CD4-positive, alpha-beta T cell (primary cell): ENCODE results near the gene AGBL1. TPM values are rescaled to one million over a fixed set of nuclear protein-coding genes. Genes with fewer than 3 reads are reported as not detected.

Experiments used
- ATAC-seq: fragments of 200-7000 bp; cut with Tn5 transposase; one replicate; pipeline ENCODE4 v1.10.0; 2022; ENCODE audit warnings: mild to moderate bottlenecking; ENCODE audit not compliant: poor library complexity
- CTCF ChIA-PET: fragments of 350-600 bp; sonication (Branson Sonifier 250); formaldehyde crosslinking; loops from one replicate; lab custom pipeline; 2021; ENCODE audit warnings: antibody characterized with exemption, inconsistent platforms; lab: Charles Lee
- POLR2A ChIA-PET: fragments of 350-600 bp; sonication (Branson Sonifier 250); formaldehyde crosslinking; loops from one replicate; lab custom pipeline; 2021; ENCODE audit warnings: antibody characterized with exemption, inconsistent platforms; lab: Charles Lee
- DNase-seq, 14 experiments: peaks; one replicate each; pipeline ENCODE4 v3.0.0-alpha.2; 2013 to 2020; ENCODE audit warnings: mixed read lengths in 2 of 14
- H3K27ac ChIP-seq, 2 donors: one replicate each; pipeline versions ENCODE4 v1.5.1 to v1.7.0; 2013; ENCODE audit warnings: low read length in 2 of 2, low read depth in 1 of 2, mild to moderate bottlenecking in 1 of 2
- H3K27me3 ChIP-seq, 2 experiments: 1 replicate in 1 of 2; 2 replicates in 1 of 2; pipeline versions ENCODE4 v1.6.1 to v1.7.0; 2013; ENCODE audit warnings: low read length in 2 of 2, control low read depth in 1 of 2, mild to moderate bottlenecking in 1 of 2, moderate library complexity in 1 of 2; ENCODE audit not compliant: insufficient read depth in 2 of 2, control insufficient read depth in 1 of 2
- H3K36me3 ChIP-seq: one replicate; pipeline ENCODE4 v1.6.1; 2013; ENCODE audit warnings: low read length, control low read depth; ENCODE audit not compliant: insufficient read depth
- H3K4me1 ChIP-seq: one replicate; pipeline ENCODE4 v1.6.1; 2013; ENCODE audit warnings: low read length, control low read depth; ENCODE audit not compliant: insufficient read depth
- H3K4me3 ChIP-seq: one replicate; pipeline ENCODE4 v1.5.1; 2013; ENCODE audit warnings: mild to moderate bottlenecking, low read length, moderate library complexity
- H3K9me3 ChIP-seq, 2 experiments: 1 replicate in 1 of 2; 2 replicates in 1 of 2; pipeline versions ENCODE4 v1.6.1 to v1.7.0; 2013; ENCODE audit warnings: low read length in 2 of 2, mild to moderate bottlenecking in 2 of 2, control low read depth in 1 of 2, moderate library complexity in 1 of 2; ENCODE audit not compliant: control insufficient read depth in 1 of 2, insufficient read depth in 1 of 2
- H3K27ac Mint-ChIP-seq: one replicate; pipeline ENCODE4 v1.8.0; 2020; ENCODE audit warnings: mixed read lengths
- H3K27me3 Mint-ChIP-seq: one replicate; pipeline ENCODE4 v1.8.0; 2021; ENCODE audit warnings: mixed read lengths
- H3K36me3 Mint-ChIP-seq: one replicate; pipeline ENCODE4 v1.8.0; 2021; ENCODE audit warnings: low read depth, mixed read lengths
- H3K4me1 Mint-ChIP-seq: one replicate; pipeline ENCODE4 v1.8.0; 2021; ENCODE audit warnings: low read depth, mixed read lengths
- H3K4me3 Mint-ChIP-seq: one replicate; pipeline ENCODE4 v1.8.0; 2020; ENCODE audit warnings: mild to moderate bottlenecking, mixed read lengths
- H3K9me3 Mint-ChIP-seq: one replicate; pipeline ENCODE4 v1.8.0; 2020; ENCODE audit warnings: mixed read lengths
- intact Hi-C, 2 experiments: fragments of 100-400 bp; cut with DNase I in 1 of 2; cut with micrococcal nuclease in 1 of 2; formaldehyde crosslinking; loops; one replicate each; pipeline versions ENCODE4 v1.15.1 to v1.9.0; 2023 to 2025; cut with DNase I, micrococcal nuclease
- total RNA-seq, 174 experiments: library from RNA in 2 of 174; stranded (reverse) in 2 of 174; gene quantifications; one replicate each; pipeline ENCODE4 v1.2.3 and lab custom pipeline; 2021 to 2026
- TF ChIP-seq, protein P1 (sequence below): fragments of 200-600 bp; IDR thresholded peaks from one replicate; pipeline ENCODE4 v1.8.0; 2022; ENCODE audit warnings: antibody characterized with exemption, mild to moderate bottlenecking

The AGBL1 gene
- total RNA-seq, 2 experiments from 2014 or later: not detected

DNA sequence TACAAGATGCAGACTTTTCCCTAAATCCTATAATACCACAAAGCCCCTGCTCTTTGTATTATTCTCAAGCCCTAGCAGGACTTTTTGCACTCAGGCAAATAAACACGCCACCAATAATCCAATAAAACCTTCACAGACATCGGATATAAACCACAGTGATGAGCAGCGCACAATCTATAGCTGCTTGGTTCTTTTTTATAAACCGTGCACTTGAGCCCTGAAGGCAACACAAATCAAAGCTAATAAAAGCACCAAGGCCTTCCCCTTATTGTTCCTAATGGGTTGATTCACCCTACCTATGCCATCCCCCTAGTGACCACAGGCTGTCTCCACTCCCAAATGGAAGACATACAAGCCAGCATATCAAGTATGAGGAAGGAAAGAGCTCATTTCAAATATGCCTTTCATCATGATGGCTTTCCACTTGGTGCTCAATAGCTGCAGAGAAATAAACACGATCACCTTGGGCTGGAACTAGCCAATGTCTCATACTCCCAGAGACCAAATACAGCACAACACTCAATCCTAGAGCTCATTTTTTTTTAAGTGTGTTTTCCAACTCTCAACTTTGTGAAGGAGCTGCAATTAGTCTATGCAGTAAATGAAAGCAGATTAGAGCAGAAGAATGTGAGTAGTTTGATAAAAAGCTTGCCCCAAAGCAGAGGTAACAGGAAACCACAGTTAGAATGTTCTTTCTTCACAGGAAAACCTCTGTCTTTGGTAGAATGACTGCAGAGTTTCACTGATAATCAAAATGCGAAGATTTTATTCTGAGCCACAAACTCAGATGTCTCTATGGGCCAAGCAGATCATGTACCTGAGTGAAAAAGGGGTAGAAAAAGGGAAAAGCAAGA, 573.9 kb downstream of the AGBL1 start:
- H3K4me3 Mint-ChIP-seq: peak overlapping the region; percentile 68
- TF ChIP-seq, protein P1, sequence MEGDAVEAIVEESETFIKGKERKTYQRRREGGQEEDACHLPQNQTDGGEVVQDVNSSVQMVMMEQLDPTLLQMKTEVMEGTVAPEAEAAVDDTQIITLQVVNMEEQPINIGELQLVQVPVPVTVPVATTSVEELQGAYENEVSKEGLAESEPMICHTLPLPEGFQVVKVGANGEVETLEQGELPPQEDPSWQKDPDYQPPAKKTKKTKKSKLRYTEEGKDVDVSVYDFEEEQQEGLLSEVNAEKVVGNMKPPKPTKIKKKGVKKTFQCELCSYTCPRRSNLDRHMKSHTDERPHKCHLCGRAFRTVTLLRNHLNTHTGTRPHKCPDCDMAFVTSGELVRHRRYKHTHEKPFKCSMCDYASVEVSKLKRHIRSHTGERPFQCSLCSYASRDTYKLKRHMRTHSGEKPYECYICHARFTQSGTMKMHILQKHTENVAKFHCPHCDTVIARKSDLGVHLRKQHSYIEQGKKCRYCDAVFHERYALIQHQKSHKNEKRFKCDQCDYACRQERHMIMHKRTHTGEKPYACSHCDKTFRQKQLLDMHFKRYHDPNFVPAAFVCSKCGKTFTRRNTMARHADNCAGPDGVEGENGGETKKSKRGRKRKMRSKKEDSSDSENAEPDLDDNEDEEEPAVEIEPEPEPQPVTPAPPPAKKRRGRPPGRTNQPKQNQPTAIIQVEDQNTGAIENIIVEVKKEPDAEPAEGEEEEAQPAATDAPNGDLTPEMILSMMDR: no peak
- H3K27me3 Mint-ChIP-seq: no peaks in the 10 kb centered on the region
- intact Hi-C loops: loop anchor here in 1 of 2 experiments (5.0 kb wide), 1 partner anchor 41 kb away; no protein-coding TSS in a partner anchor
- ChIA-PET CTCF (interaction anchor here (1.4 to 1.9 kb wide), 2 partner anchors 9 to 10 kb away, joined by 4 read pairs; no protein-coding TSS in a partner anchor), POLR2A (interaction anchor here (0.6 to 1.5 kb wide), 5 partner anchors 10 to 69 kb away, joined by 3 to 11 read pairs (median 3); no protein-coding TSS in a partner anchor)
- Histone ChIP-seq H3K27ac (peak overlapping the region in 1 of 2 donors; percentile 38), H3K4me3 (peak overlapping the region; percentile 8), H3K27me3 (no peaks in the 10 kb centered on the region), H3K36me3 (no peaks in the 10 kb centered on the region), H3K4me1 (peaks cover 38% of the 10 kb centered on the region), H3K9me3 (no peaks in the 10 kb centered on the region)
- H3K27ac Mint-ChIP-seq: peak overlapping the region; percentile 69
- no peaks in the 10 kb centered on the region for H3K36me3 Mint-ChIP-seq
- no peaks in the 10 kb centered on the region for H3K9me3 Mint-ChIP-seq
- H3K4me1 Mint-ChIP-seq: peaks cover 72% of the 10 kb centered on the region
- DNase-seq: peak in 3 of 14 experiments; percentile 27 to 71 (median 36)
- peak; percentile 73 for ATAC-seq

DNA sequence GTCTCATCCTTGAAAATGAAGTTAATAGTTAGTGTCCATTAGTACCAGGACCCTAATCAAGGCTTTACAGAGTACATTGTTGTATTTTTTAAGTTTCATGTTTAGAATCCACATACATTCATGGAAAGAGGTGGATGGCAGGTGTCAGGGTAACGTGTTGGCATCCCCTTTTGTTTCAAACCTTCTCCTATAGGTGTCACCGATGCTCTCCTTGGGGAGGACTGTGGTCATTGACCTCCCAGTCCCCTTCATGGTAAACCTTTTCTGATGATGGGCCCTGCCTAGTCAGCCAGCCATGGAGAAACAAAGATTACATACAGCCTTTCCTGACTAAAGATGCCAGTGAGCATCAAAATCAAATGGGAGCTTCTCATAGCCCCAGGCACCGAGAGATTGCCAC, 574.8 kb downstream of the AGBL1 start:
- CTCF ChIA-PET: interaction anchor here (1.4 to 1.9 kb wide), 2 partner anchors 8 to 11 kb away, joined by 4 read pairs; no protein-coding TSS in a partner anchor
- no peaks in the 10 kb centered on the region for H3K36me3 ChIP-seq
- DNase-seq: no peak
- POLR2A ChIA-PET: interaction anchor here (1.3 kb wide), 2 partner anchors 9 to 38 kb away, joined by 4 to 11 read pairs; no protein-coding TSS in a partner anchor
- Mint-ChIP-seq H3K36me3 (no peaks in the 10 kb centered on the region), H3K9me3 (no peaks in the 10 kb centered on the region), H3K27ac (peak overlapping the region; percentile 69), H3K27me3 (no peaks in the 10 kb centered on the region), H3K4me3 (no peak overlapping the region), H3K4me1 (peaks cover 72% of the 10 kb centered on the region)
- no peak for ATAC-seq
- peaks cover 38% of the 10 kb centered on the region for H3K4me1 ChIP-seq
- H3K4me3 ChIP-seq: no peak overlapping the region
- H3K9me3 ChIP-seq: no peaks in the 10 kb centered on the region
- intact Hi-C loops: loop anchor here in 1 of 2 experiments (5.0 kb wide), 1 partner anchor 42 kb away; no protein-coding TSS in a partner anchor
- TF ChIP-seq, protein P1: no peak
- H3K27me3 ChIP-seq: no peaks in the 10 kb centered on the region
- H3K27ac ChIP-seq: no peak overlapping the region

DNA sequence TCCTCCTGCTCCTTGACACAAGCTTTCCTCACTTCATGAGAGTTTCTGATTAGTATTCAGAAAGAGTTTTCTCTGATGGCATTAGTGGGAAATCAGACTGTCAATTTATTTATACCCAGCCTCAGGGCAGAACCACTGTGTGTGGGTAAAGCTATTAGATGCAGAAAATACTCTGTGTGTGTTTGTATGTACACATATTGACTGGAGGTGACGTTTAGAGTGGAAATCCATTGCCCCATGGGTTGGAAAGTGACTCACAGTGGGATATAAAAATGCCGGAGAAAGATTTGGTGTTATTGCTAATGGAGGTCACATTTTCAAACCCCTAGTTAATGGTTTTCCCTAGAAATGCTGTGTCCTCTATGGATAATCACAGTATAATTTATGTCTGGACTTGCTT, 577.6 kb downstream of the AGBL1 start:
- Mint-ChIP-seq H3K9me3 (no peaks in the 10 kb centered on the region), H3K27me3 (no peaks in the 10 kb centered on the region), H3K36me3 (no peaks in the 10 kb centered on the region), H3K4me3 (no peak overlapping the region), H3K27ac (no peak overlapping the region), H3K4me1 (peaks cover 54% of the 10 kb centered on the region)
- no peaks in the 10 kb centered on the region for H3K36me3 ChIP-seq
- peaks cover 30% of the 10 kb centered on the region for H3K4me1 ChIP-seq
- no peaks in the 10 kb centered on the region for H3K27me3 ChIP-seq
- no peak for ATAC-seq
- ChIA-PET POLR2A (no interaction called here), CTCF (no interaction called here)
- H3K4me3 ChIP-seq: no peak overlapping the region
- intact Hi-C loops: no loop called here
- TF ChIP-seq, protein P1: no peak
- H3K27ac ChIP-seq: no peak overlapping the region
- no peaks in the 10 kb centered on the region for H3K9me3 ChIP-seq
- no peak for DNase-seq
